DND-41 (cell line): ENCODE measurements around the gene SLC6A19.

Experiments used
- EZH2 ChIP-seq: IDR thresholded peaks from 3 replicates; pipeline ENCODE4 v1.6.1; 2012; ENCODE audit warnings: borderline replicate concordance, low read depth, mild to moderate bottlenecking, moderate library complexity, low read length, inconsistent platforms; ENCODE audit not compliant: severe bottlenecking
- TF ChIP-seq, protein P1 (sequence below): IDR thresholded peaks from 2 replicates; pipeline ENCODE4 v1.5.1; 2012; ENCODE audit warnings: borderline replicate concordance, low read length, moderate library complexity, mild to moderate bottlenecking; ENCODE audit not compliant: poor library complexity, severe bottlenecking; ENCODE audit errors: extremely low read depth

GRCh38 chr5:1270426-1270825, 69.0 kb downstream of the SLC6A19 start:
- TF ChIP-seq, protein P1, sequence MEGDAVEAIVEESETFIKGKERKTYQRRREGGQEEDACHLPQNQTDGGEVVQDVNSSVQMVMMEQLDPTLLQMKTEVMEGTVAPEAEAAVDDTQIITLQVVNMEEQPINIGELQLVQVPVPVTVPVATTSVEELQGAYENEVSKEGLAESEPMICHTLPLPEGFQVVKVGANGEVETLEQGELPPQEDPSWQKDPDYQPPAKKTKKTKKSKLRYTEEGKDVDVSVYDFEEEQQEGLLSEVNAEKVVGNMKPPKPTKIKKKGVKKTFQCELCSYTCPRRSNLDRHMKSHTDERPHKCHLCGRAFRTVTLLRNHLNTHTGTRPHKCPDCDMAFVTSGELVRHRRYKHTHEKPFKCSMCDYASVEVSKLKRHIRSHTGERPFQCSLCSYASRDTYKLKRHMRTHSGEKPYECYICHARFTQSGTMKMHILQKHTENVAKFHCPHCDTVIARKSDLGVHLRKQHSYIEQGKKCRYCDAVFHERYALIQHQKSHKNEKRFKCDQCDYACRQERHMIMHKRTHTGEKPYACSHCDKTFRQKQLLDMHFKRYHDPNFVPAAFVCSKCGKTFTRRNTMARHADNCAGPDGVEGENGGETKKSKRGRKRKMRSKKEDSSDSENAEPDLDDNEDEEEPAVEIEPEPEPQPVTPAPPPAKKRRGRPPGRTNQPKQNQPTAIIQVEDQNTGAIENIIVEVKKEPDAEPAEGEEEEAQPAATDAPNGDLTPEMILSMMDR, result no peak
- no peak for TF ChIP-seq EZH2
